GM12878 (cell line): Measurements from ENCODE around the gene SLC31A2. TPM values are rescaled to one million over a fixed set of nuclear protein-coding genes. Genes with fewer than 3 reads are reported as not detected.
"Not testable (repeated sequence)": the region's sequence is repeated elsewhere in the genome, so short reads cannot be mapped to it uniquely, and the experiment has no call there.

ENCODE experiments used
- ATAC-seq: fragments of 200-7000 bp; cut with Tn5 transposase; 3 replicates; pipeline ENCODE4 v1.9.1; 2020; ENCODE audit warnings: mild to moderate bottlenecking, moderate library complexity
- BruUV-seq: library from RNA; stranded (reverse); fragments of 400-500 nt; replicated peaks from 2 replicates; lab custom pipeline; 2021; lab: Mats Ljungman, UMichigan
- CTCF ChIA-PET: fragments of 300-600 bp; sonication (Branson Sonifier 250); formaldehyde crosslinking; extraction: SDS; loops from one replicate; lab custom pipeline; 2021; ENCODE audit warnings: inconsistent platforms; lab: Yijun Ruan, JAX
- POLR2A ChIA-PET: fragments of 350-600 bp; formaldehyde crosslinking; extraction: SDS; loops from one replicate; lab custom pipeline; 2021; ENCODE audit warnings: inconsistent platforms; lab: Charles Lee
- RAD21 ChIA-PET: fragments of 300-600 bp; sonication (Branson Sonifier 250); formaldehyde crosslinking; loops from one replicate; lab custom pipeline; 2023; ENCODE audit warnings: antibody characterized with exemption; ENCODE audit not compliant: unreplicated experiment; lab: Charles Lee
- SMC1A ChIA-PET: fragments of 300-600 bp; sonication (Branson Sonifier 250); formaldehyde crosslinking; loops from one replicate; lab custom pipeline; 2023; ENCODE audit not compliant: unreplicated experiment, uncharacterized antibody; lab: Charles Lee
- DNase-seq: peaks from one replicate; pipeline ENCODE4 v3.0.0-alpha.2; 2011; ENCODE audit warnings: low read depth, low spot score
- FAIRE-seq: peaks from 3 replicates; lab custom pipeline; 2011; peaks lifted over from hg19 to GRCh38; lab: Jason Lieb, UNC
- H2AFZ ChIP-seq: 2 replicates; pipeline ENCODE4 v1.6.0; 2011; ENCODE audit warnings: low read depth, low read length, control low read depth; ENCODE audit not compliant: control insufficient read depth
- H3K27ac ChIP-seq: 2 replicates; pipeline ENCODE4 v1.5.1; 2011; ENCODE audit warnings: control low read depth; ENCODE audit not compliant: control insufficient read depth, insufficient read depth
- H3K27me3 ChIP-seq, 2 experiments: replicated peaks in 1 of 2; 2 replicates each; pipeline versions ENCODE4 v1.6.0 to v1.6.1; 2011; ENCODE audit warnings: low read length in 1 of 2; ENCODE audit not compliant: control insufficient read depth in 2 of 2, insufficient read depth in 2 of 2
- H3K36me3 ChIP-seq, 2 experiments: 2 replicates each; pipeline ENCODE4 v1.5.1; 2011; ENCODE audit warnings: low read length in 1 of 2; ENCODE audit not compliant: control insufficient read depth in 2 of 2, insufficient read depth in 2 of 2
- H3K4me1 ChIP-seq: 2 replicates; pipeline ENCODE4 v1.6.1; 2011; ENCODE audit warnings: mild to moderate bottlenecking, low read length, moderate library complexity, mixed read lengths; ENCODE audit not compliant: control insufficient read depth, insufficient read depth
- H3K4me2 ChIP-seq: 2 replicates; pipeline ENCODE4 v1.6.0; 2011; ENCODE audit warnings: control low read depth; ENCODE audit not compliant: control insufficient read depth, insufficient read depth
- H3K4me3 ChIP-seq: fragments of 200-600 bp; sonication (generic); 2 replicates; pipeline ENCODE4 v1.5.1; 2016
- H3K79me2 ChIP-seq: 2 replicates; pipeline ENCODE4 v1.6.0; 2011; ENCODE audit warnings: low read length; ENCODE audit not compliant: control insufficient read depth, insufficient read depth
- H3K9ac ChIP-seq: 2 replicates; pipeline ENCODE4 v1.8.0; 2011; ENCODE audit warnings: low read length, control low read depth, mixed read lengths; ENCODE audit not compliant: control insufficient read depth, insufficient read depth
- H3K9me3 ChIP-seq: replicated peaks from 3 replicates; pipeline ENCODE4 v1.5.1; 2011; ENCODE audit warnings: mild to moderate bottlenecking, low read length; ENCODE audit not compliant: control insufficient read depth, insufficient read depth
- H4K20me1 ChIP-seq: 2 replicates; pipeline ENCODE4 v1.6.0; 2011; ENCODE audit not compliant: control insufficient read depth, insufficient read depth
- HCFC1 ChIP-seq: fragments of 150-350 bp; IDR thresholded peaks from 2 replicates; pipeline ENCODE4 v1.6.1; 2014; ENCODE audit warnings: low read length
- NBN ChIP-seq: fragments of 450-650 bp; IDR thresholded peaks from 2 replicates; pipeline ENCODE4 v1.6.1; 2016
- SPI1 ChIP-seq: IDR thresholded peaks from 2 replicates; pipeline ENCODE4 v1.6.1; 2011; ENCODE audit warnings: low read depth, mild to moderate bottlenecking, low read length, moderate library complexity, borderline replicate concordance; ENCODE audit not compliant: insufficient read depth
- WGBS: methylation state at CpG from one replicate; pipeline ENCODE4 v1.1.6; 2016; ENCODE audit warnings: low lambda C conversion rate; ENCODE audit not compliant: insufficient replicate concordance, insufficient coverage; ENCODE audit errors: missing lambda C conversion rate; 5-methylcytosine and 5-hydroxymethylcytosine counted together
- in situ Hi-C: fragments of 300-500 bp; cut with MboI; formaldehyde crosslinking; loops from 9 replicates; pipeline ENCODE4 v1.14.3; 2018; ENCODE audit warnings: mixed read lengths
- intact Hi-C: fragments of 100-400 bp; cut with micrococcal nuclease; formaldehyde crosslinking; loops from one replicate; pipeline ENCODE4 v1.14.2; 2022; ENCODE audit not compliant: unreplicated experiment
- polyA plus RNA-seq, 11 experiments: library from polyadenylated mRNA; depleted of rRNA in 4 of 11; unstranded in 6 of 11; stranded (reverse) in 5 of 11; fragments of >200 nt; fragmentation: Nextera tagmentation in 4 of 11; fragmentation: Illumina TruSeq in 1 of 11; extraction: Ambion mirVana in 4 of 11; extraction: Trizol in 1 of 11; gene quantifications; 1 replicate in 1 of 11; 2 replicates in 10 of 11; pipeline versions ENCODE4 v1.2.1 to v1.2.3, GENCODE V29; 2011 to 2016; ENCODE audit warnings: inconsistent platforms in 2 of 11, missing spikeins in 2 of 11, low read depth in 1 of 11
- total RNA-seq, 4 experiments: library from RNA; depleted of rRNA in 3 of 4; stranded (reverse); fragments of >200 nt in 3 of 4; fragmentation: Illumina TruSeq in 1 of 4; extraction: Trizol in 1 of 4; gene quantifications; 2 replicates each; pipeline versions ENCODE4 v1.2.1 to v1.2.3, GENCODE V29; 2013 to 2021

Gene SLC31A2
- total and polyA plus RNA-seq, 10 of the 15 experiments (the other 5 are each of a cell fraction or from before 2014, with no cell fraction given) = 0.09 to 1.9 (median 0.93) TPM

- intact Hi-C loops = no loop called here
- WGBS = 78% methylated on average over 8 of the region's 8 CpGs
- ChIA-PET SMC1A (no interaction called here), RAD21 (no interaction called here), POLR2A (no interaction called here), CTCF (interaction anchor here (0.9 to 3.6 kb wide), 4 partner anchors 12 to 769 kb away, joined by 3 to 16 read pairs (median 4); partner anchors contain the start of genes CDC26, HSDL2 and PRPF4)
- no peaks in the 10 kb centered on the region; the same call in 1 of the 2 replicates for H4K20me1 ChIP-seq
- H3K4me2 ChIP-seq = no peak overlapping the region
- H3K9ac ChIP-seq = no peak overlapping the region
- ATAC-seq = no peak
- H3K4me1 ChIP-seq = no peaks in the 10 kb centered on the region
- no peaks in the 10 kb centered on the region for H3K36me3 ChIP-seq
- no TSS peak for BruUV-seq
- no peaks in the 10 kb centered on the region for H3K79me2 ChIP-seq
- FAIRE-seq = no peak
- no peak for TF ChIP-seq HCFC1
- TF ChIP-seq SPI1 = no peak
- TF ChIP-seq NBN = no peak
- DNase-seq = no peak
- H3K4me3 ChIP-seq = no peak overlapping the region
- no peak overlapping the region for H3K27ac ChIP-seq
- H3K27me3 ChIP-seq = no peaks in the 10 kb centered on the region; a peak in 1 of 4 replicates
- no peaks in the 10 kb centered on the region for H3K9me3 ChIP-seq
- H2AFZ ChIP-seq = no peak overlapping the region
- in situ Hi-C loops = no loop called here
Measured at GRCh38 chr9:113148781-113149510, 1.9 kb upstream of the SLC31A2 start.

- ATAC-seq, H3K9me3 ChIP-seq, FAIRE-seq, DNase-seq, in situ Hi-C loops, H4K20me1 ChIP-seq, H3K4me2 ChIP-seq, POLR2A ChIA-PET, H3K27me3 ChIP-seq, H3K4me3 ChIP-seq, H3K36me3 ChIP-seq, BruUV-seq, H3K9ac ChIP-seq, SMC1A ChIA-PET, H3K4me1 ChIP-seq, H3K79me2 ChIP-seq, H2AFZ ChIP-seq, intact Hi-C loops, H3K27ac ChIP-seq: not testable (repeated sequence)
- WGBS = 74% methylated on average over 10 of the region's 10 CpGs
- ChIA-PET RAD21 (interaction anchor here (0.6 kb wide), 1 partner anchor 126 kb away, joined by 3 read pairs; the partner anchor contains the start of genes CDC26 and PRPF4), CTCF (interaction anchor here (0.9 to 3.6 kb wide), 4 partner anchors 13 to 769 kb away, joined by 3 to 16 read pairs (median 4); partner anchors contain the start of genes CDC26, HSDL2 and PRPF4)
Measured at GRCh38 chr9:113149561-113149960, 1.2 kb upstream of the SLC31A2 start.
